VCaP (cell line): ENCODE data around the gene VAPA.

Experiments
- H3K27ac ChIP-seq: fragments of 450-650 bp; 2 replicates; pipeline ENCODE4 v1.5.1; 2017
- TF ChIP-seq, protein P1 (sequence below): fragments of 450-650 bp; conservative IDR thresholded peaks from 2 replicates; pipeline ENCODE4 v1.5.1; 2017; ENCODE audit warnings: mild to moderate bottlenecking, moderate library complexity

Gene VAPA

DNA sequence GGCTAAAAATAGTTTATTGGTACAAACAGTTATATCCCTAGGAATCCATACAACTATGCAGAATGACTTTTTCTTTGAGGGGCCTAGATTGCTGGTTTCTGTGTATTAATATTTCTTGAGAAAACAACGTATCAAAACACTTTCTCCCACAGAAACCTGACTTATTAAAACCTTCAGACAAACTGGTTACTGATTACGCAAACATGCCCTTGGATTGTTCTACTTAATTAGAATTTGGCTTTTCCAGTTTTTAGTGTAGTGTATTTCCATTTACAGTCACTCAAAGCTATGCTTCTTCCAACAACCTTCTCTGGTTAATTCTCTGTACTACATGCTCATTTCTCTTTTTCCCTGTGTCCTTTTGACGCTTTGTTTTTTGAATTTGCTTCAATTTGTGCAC lies 20.0 kb downstream of the VAPA start:
- TF ChIP-seq, protein P1, sequence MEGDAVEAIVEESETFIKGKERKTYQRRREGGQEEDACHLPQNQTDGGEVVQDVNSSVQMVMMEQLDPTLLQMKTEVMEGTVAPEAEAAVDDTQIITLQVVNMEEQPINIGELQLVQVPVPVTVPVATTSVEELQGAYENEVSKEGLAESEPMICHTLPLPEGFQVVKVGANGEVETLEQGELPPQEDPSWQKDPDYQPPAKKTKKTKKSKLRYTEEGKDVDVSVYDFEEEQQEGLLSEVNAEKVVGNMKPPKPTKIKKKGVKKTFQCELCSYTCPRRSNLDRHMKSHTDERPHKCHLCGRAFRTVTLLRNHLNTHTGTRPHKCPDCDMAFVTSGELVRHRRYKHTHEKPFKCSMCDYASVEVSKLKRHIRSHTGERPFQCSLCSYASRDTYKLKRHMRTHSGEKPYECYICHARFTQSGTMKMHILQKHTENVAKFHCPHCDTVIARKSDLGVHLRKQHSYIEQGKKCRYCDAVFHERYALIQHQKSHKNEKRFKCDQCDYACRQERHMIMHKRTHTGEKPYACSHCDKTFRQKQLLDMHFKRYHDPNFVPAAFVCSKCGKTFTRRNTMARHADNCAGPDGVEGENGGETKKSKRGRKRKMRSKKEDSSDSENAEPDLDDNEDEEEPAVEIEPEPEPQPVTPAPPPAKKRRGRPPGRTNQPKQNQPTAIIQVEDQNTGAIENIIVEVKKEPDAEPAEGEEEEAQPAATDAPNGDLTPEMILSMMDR, result no peak
- H3K27ac ChIP-seq, result no peak overlapping the region

DNA sequence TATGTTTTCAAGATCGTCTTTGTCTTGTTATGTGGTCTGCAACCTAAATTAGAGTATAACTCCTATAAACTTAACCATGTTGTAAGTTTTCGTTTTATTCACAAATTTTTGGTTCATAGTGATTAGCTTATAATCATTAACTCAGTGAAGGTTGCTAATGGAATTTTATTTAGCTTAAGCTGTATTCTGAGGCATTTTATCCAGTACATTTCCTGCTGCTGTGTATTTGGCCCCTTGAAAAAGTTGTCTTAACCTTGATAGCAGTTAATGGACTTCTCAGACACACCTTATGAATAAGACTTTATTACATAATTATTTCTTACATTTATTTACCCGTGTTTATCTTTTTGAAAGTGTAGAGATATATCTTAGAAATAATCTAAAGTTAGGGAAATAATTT lies 20.5 kb downstream of the VAPA start:
- TF ChIP-seq, protein P1, result no peak
- H3K27ac ChIP-seq, result no peak overlapping the region

DNA sequence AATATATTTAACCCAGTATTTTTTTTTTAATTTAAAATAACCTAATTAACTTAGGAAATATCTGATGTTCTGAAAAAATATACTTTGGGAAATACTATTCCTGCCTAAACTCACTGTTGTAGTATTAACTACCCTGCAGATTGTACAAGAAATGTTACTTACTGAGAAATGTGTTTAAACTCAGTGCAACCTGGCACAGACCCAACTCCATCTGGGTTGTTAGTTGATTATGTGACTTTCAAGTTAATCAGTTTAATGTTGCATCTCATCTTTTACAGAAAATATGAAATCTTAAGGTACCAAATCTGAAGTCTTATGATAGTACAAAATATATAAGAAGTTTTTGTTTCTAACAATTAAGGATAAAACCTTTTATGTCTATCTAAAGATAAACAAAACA lies 27.3 kb downstream of the VAPA start:
- TF ChIP-seq, protein P1, result no peak
- H3K27ac ChIP-seq, result no peak overlapping the region

DNA sequence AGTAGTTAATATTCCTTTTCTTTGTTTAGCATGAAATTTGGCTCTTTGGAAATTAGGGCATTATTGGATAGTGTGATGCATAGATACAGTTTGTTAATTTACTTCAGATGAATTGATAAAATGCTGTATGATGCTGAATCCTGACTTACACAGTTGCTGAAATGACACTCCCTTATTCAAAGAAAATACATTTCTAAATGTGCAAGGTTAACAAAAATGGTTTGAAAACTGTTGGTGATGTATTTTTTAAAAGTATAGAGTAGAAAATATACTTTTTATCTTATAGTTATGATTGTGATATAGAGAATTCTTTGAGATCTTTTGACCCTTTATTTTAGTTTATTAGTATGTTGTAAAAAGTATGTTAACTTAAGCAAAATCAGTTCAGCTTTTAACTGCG lies 27.8 kb downstream of the VAPA start:
- H3K27ac ChIP-seq, result no peak overlapping the region
- TF ChIP-seq, protein P1, result no peak

DNA sequence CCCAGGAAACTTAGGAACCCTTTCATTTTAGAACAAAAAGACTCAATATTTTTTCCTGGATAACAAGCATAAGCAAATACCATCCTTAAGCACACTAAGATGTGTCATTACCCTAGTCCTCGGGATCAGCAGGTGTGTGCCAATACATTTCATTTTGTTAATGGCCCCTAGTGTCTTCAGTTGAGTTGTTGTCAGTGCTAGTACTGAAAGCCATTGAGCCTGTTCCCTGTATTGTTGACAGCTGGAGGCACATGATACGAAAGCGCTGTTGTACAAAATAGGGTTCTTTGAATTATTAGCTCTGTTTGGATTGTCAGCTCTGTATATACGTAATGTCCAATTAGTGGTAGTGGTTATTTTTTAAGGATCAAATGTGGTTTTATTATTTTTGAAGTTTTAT lies 29.5 kb downstream of the VAPA start:
- H3K27ac ChIP-seq, result no peak overlapping the region
- TF ChIP-seq, protein P1, result no peak

DNA sequence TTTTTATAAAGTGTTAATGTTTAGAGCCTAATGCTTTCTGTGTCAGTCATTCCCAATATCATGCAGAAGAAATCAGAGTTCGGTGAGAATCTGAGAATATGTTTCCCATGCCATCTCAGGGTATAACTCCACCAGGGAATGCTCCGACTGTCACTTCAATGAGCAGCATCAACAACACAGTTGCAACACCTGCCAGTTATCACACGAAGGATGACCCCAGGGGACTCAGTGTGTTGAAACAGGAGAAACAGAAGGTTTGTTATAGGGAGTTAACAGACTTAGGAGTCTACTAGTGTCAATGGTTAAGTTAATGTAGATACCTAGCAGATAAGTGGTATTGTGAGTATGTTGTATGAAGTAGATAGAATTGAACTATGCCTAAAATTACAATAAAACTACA lies 31.0 kb downstream of the VAPA start:
- no peak overlapping the region for H3K27ac ChIP-seq
- TF ChIP-seq, protein P1, result no peak

DNA sequence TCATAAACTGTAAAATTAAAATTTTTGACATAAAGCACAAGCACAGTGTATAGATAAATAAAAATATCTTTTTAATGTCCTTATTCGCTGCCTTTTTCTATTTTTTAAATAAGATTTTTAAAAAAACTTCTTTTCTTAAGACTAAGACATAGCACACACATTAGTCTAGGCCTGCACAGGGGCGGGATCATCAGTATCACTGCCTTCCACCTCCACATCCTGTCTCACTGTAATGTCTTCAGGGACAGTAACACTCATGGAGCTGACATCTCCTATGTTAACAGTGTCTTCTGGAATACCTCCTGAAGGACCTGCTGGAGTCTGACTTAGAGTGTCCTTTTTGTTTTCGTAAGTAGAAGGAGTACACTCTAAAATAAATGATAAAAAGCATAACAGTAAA lies 33.0 kb downstream of the VAPA start:
- H3K27ac ChIP-seq, result no peak overlapping the region

More for the DNA sequence above, 33.0 kb downstream of the VAPA start:
- TF ChIP-seq, protein P1, result no peak
